ENCODE measurements around the gene NAMPT.

NAMPT gene

DNA sequence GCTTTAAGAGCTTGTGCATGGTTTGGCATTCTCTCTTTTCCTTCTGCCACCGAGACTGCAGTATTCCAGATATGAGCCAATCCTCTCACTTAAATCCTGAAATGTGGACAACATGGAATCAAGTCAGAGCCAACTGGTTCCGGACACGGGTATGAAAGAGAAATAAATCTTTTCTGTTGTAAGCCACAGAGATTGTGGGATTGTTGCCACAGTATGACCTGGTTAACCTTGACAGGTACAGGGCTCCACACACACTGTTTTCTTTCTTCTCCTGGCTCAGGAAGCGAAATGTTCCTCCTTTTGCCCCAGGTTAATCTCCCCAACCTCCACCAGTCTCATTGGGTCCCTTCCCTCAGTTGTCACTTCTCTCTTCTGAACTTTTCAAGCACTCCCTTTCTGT is 6.5 kb upstream of the NAMPT start:
- Mint-ChIP-seq H3K4me1 (peaks cover under 1% of the 10 kb centered on the region), H3K36me3 (ENCODE audit: insufficient read depth) (peaks cover 2% of the 10 kb centered on the region), H3K27ac (ENCODE audit: low read depth) (no peak overlapping the region), H3K9me3 (no peaks in the 10 kb centered on the region), H3K4me3 (no peak overlapping the region), H3K27me3 (peaks cover 10% of the 10 kb centered on the region)
- ATAC-seq (replicated peaks; ENCODE audit: extremely low read depth, poor library complexity, severe bottlenecking) (no peak), DNase-seq (ENCODE audit: low spot score in 2 of 2) (no peak)

GRCh38 chr7:106290319-106290718 is 5.5 kb upstream of the NAMPT start:
- Mint-ChIP-seq H3K4me1 (peaks cover 10% of the 10 kb centered on the region), H3K9me3 (no peaks in the 10 kb centered on the region), H3K36me3 (ENCODE audit: insufficient read depth) (peaks cover 2% of the 10 kb centered on the region), H3K4me3 (no peak overlapping the region), H3K27ac (ENCODE audit: low read depth) (no peak overlapping the region), H3K27me3 (peaks cover 10% of the 10 kb centered on the region)
- DNase-seq (ENCODE audit: low spot score in 2 of 2) = no peak
- no peak for ATAC-seq (replicated peaks; ENCODE audit: extremely low read depth, poor library complexity, severe bottlenecking)

GRCh38 chr7:106289848-106290247 is 5.1 kb upstream of the NAMPT start:
- Mint-ChIP-seq H3K9me3 (no peaks in the 10 kb centered on the region), H3K4me3 (no peak overlapping the region), H3K27me3 (peaks cover 10% of the 10 kb centered on the region), H3K36me3 (ENCODE audit: insufficient read depth) (peaks cover 3% of the 10 kb centered on the region), H3K4me1 (peaks cover 10% of the 10 kb centered on the region), H3K27ac (ENCODE audit: low read depth) (no peak overlapping the region)
- ATAC-seq (replicated peaks; ENCODE audit: extremely low read depth, poor library complexity, severe bottlenecking) (no peak), DNase-seq (ENCODE audit: low spot score in 2 of 2) (no peak)

DNA sequence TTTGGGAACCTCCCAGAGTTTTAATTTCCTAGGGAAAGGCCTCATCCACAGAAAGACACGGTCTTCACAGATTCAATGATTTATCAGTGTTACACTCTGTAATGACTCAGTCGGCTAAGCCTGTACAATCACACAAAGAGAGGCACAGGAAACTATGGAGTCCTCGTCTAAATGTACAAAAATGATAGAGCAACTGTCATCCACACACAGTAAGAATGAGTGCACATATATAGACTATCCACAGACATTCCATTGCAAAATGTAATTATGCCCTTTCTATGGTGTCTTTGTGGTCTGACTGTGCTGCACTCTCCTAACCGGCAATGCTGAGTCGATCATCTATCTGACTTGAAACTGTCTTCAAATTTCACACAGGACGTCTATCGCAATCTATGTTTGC is 3.5 kb upstream of the NAMPT start:
- ATAC-seq (replicated peaks; ENCODE audit: extremely low read depth, poor library complexity, severe bottlenecking) (no peak), DNase-seq (ENCODE audit: low spot score in 2 of 2) (no peak)
- Mint-ChIP-seq H3K27ac (ENCODE audit: low read depth) (no peak overlapping the region), H3K4me1 (peaks cover 18% of the 10 kb centered on the region), H3K36me3 (ENCODE audit: insufficient read depth) (peaks cover 12% of the 10 kb centered on the region), H3K27me3 (peaks cover 10% of the 10 kb centered on the region), H3K9me3 (no peaks in the 10 kb centered on the region), H3K4me3 (no peak overlapping the region)

GRCh38 chr7:106287786-106288185 is 3.0 kb upstream of the NAMPT start:
- H3K4me3 Mint-ChIP-seq = no peak overlapping the region
- no peak for DNase-seq (ENCODE audit: low spot score in 2 of 2)
- no peaks in the 10 kb centered on the region for H3K9me3 Mint-ChIP-seq
- peaks cover 18% of the 10 kb centered on the region for H3K4me1 Mint-ChIP-seq
- no peak for ATAC-seq (replicated peaks; ENCODE audit: extremely low read depth, poor library complexity, severe bottlenecking)
- H3K27ac Mint-ChIP-seq (ENCODE audit: low read depth) = no peak overlapping the region
- peaks cover 12% of the 10 kb centered on the region for H3K36me3 Mint-ChIP-seq (ENCODE audit: insufficient read depth)
- H3K27me3 Mint-ChIP-seq = peaks cover 10% of the 10 kb centered on the region

- peaks cover 15% of the 10 kb centered on the region for H3K36me3 Mint-ChIP-seq (ENCODE audit: insufficient read depth)
- H3K4me3 Mint-ChIP-seq = peak overlapping the region; percentile 83
- no peak for ATAC-seq (replicated peaks; ENCODE audit: extremely low read depth, poor library complexity, severe bottlenecking)
- peak overlapping the region; percentile 97 for H3K27ac Mint-ChIP-seq (ENCODE audit: low read depth)
- DNase-seq (ENCODE audit: low spot score in 2 of 2) = no peak
- no peaks in the 10 kb centered on the region for H3K9me3 Mint-ChIP-seq
- H3K4me1 Mint-ChIP-seq = peaks cover 23% of the 10 kb centered on the region
- no peaks in the 10 kb centered on the region for H3K27me3 Mint-ChIP-seq
Observed at GRCh38 chr7:106285855-106286492, 1.2 kb upstream of the NAMPT start.

DNA sequence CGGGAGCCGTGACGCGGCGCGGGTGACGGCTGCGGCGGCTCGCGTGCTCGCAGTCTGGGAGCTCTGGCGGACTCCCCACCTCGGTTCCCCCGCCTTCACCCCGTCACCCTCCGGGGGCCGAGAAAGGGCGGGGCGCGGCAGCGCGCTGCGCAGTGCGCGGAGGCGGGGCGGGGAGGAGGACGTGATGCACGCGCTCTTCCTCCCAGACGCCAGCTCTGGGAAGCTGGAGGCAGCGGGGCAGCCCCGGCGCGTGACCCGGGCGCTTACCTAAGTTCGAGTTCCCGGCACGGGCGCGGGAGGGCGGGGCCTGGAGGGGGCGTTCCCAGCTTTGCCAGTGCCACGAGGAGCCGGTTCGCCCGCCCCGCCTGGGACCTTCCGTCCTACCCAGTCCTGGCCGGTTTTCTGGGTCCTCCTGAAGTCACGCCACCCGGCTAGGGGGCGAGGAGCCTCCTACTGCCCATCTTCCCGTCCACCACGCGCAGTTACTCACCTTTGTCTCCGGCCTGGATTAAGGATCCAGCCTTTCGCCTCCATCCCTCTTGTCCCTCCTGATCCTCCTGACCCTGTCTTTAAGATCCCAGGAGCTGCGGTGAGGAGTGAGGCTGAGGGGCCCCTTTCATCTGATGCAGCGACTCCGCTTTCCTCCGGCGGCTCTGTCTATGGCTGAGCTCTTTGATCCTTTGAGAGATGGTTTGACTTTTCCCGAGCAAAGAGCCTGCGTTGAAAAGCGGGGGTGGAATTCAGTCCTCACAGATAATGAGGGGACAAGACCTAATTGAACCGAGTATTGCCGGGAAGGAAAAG is 470 bp upstream of the NAMPT start:
- no peaks in the 10 kb centered on the region for H3K9me3 Mint-ChIP-seq
- no peaks in the 10 kb centered on the region for H3K27me3 Mint-ChIP-seq
- DNase-seq (ENCODE audit: low spot score in 2 of 2) (peak; percentile 90 to 94), ATAC-seq (replicated peaks; ENCODE audit: extremely low read depth, poor library complexity, severe bottlenecking) (peak; percentile 87)
- peaks cover 23% of the 10 kb centered on the region for H3K4me1 Mint-ChIP-seq
- H3K36me3 Mint-ChIP-seq (ENCODE audit: insufficient read depth) = peaks cover 15% of the 10 kb centered on the region
- H3K27ac Mint-ChIP-seq (ENCODE audit: low read depth) = peak overlapping the region; percentile 97
- peak overlapping the region; percentile 83 for H3K4me3 Mint-ChIP-seq

- ATAC-seq (replicated peaks; ENCODE audit: extremely low read depth, poor library complexity, severe bottlenecking) (peak; percentile 30), DNase-seq (ENCODE audit: low spot score in 2 of 2) (peak; percentile 24 to 26)
- H3K9me3 Mint-ChIP-seq = no peaks in the 10 kb centered on the region
- peaks cover 33% of the 10 kb centered on the region for H3K4me1 Mint-ChIP-seq
- H3K36me3 Mint-ChIP-seq (ENCODE audit: insufficient read depth) = peaks cover 18% of the 10 kb centered on the region
- H3K4me3 Mint-ChIP-seq = peak overlapping the region; percentile 83
- no peaks in the 10 kb centered on the region for H3K27me3 Mint-ChIP-seq
- peak overlapping the region; percentile 97 for H3K27ac Mint-ChIP-seq (ENCODE audit: low read depth)
Observed at GRCh38 chr7:106283831-106284713, 711 bp downstream of the NAMPT start.

DNA sequence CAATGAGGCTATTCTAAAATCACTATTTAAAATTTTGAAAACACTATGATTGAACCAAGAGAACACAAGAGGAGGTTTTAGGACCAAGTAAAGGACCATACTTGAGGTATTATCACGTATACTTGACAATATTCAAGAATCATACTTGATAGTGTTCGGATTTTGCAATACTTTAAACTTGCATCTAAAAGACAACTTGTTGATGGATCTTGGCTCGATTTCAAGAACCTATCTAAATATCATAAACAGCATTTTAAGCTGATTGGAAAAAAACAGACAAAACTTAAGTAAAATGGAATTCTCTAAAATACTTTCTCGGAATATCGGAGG is 1.3 kb downstream of the NAMPT start:
- ATAC-seq (replicated peaks; ENCODE audit: extremely low read depth, poor library complexity, severe bottlenecking) (no peak), DNase-seq (ENCODE audit: low spot score in 2 of 2) (no peak)
- H3K27ac Mint-ChIP-seq (ENCODE audit: low read depth) = peak overlapping the region; percentile 86
- peaks cover 18% of the 10 kb centered on the region for H3K36me3 Mint-ChIP-seq (ENCODE audit: insufficient read depth)
- H3K4me3 Mint-ChIP-seq = peak overlapping the region; percentile 83
- H3K9me3 Mint-ChIP-seq = no peaks in the 10 kb centered on the region
- H3K27me3 Mint-ChIP-seq = no peaks in the 10 kb centered on the region
- H3K4me1 Mint-ChIP-seq = peaks cover 33% of the 10 kb centered on the region

DNA sequence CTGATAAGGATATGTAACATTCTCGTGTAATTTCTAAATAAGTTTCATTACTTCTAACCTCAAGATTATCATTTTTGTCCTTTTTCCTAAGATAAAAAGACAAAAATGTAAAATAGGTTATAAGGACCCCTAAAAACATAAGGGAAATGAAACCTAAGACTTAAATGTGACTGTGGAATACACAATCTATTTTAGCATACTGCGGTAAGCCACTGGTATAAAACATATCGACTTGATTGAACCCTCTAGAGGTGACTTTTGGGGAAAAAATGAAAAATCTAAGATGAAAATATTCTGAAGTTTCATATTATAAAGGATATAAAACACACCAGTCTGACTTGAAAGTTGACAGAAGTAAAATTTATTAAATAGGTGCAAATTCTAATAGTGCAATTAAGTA is 1.9 kb downstream of the NAMPT start:
- Mint-ChIP-seq H3K36me3 (ENCODE audit: insufficient read depth) (peaks cover 18% of the 10 kb centered on the region), H3K4me3 (no peak overlapping the region)

DNA sequence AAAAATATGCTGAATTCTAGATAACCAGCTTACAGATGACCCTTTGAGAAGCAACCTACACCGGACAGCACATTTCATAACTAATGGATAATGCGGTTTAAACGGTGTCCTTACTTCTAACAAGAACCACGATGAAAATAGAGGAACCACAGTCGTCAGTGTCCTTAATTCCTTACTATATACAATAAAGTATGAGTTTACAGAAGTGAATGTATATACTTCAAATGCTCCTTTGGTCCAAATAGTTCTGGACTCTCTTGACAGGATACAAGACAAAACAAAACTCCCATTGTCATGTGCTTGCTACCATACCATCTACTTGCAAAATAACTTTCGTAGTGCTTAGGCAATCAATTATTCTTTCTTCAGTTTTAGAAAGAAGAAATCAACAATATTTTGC is 2.4 kb downstream of the NAMPT start:
- H3K4me3 Mint-ChIP-seq = no peak overlapping the region
- H3K4me1 Mint-ChIP-seq = peaks cover 33% of the 10 kb centered on the region

More for the DNA sequence above, 1.9 kb downstream of the NAMPT start:
- ATAC-seq (replicated peaks; ENCODE audit: extremely low read depth, poor library complexity, severe bottlenecking) = no peak
- H3K9me3 Mint-ChIP-seq = no peaks in the 10 kb centered on the region
- DNase-seq (ENCODE audit: low spot score in 2 of 2) = no peak
- H3K4me1 Mint-ChIP-seq = peaks cover 33% of the 10 kb centered on the region
- H3K27ac Mint-ChIP-seq (ENCODE audit: low read depth) = no peak overlapping the region
- H3K27me3 Mint-ChIP-seq = no peaks in the 10 kb centered on the region

GRCh38 chr7:106281585-106282318 is 3.0 kb downstream of the NAMPT start:
- H3K27ac Mint-ChIP-seq (ENCODE audit: low read depth) = peak overlapping the region; percentile 14
- no peaks in the 10 kb centered on the region for H3K27me3 Mint-ChIP-seq
- DNase-seq (ENCODE audit: low spot score in 2 of 2) = no peak
- H3K9me3 Mint-ChIP-seq = no peaks in the 10 kb centered on the region
- H3K4me3 Mint-ChIP-seq = no peak overlapping the region
- peaks cover 19% of the 10 kb centered on the region for H3K36me3 Mint-ChIP-seq (ENCODE audit: insufficient read depth)
- peaks cover 33% of the 10 kb centered on the region for H3K4me1 Mint-ChIP-seq
- no peak for ATAC-seq (replicated peaks; ENCODE audit: extremely low read depth, poor library complexity, severe bottlenecking)

More for the DNA sequence above, 2.4 kb downstream of the NAMPT start:
- no peak for DNase-seq (ENCODE audit: low spot score in 2 of 2)
- ATAC-seq (replicated peaks; ENCODE audit: extremely low read depth, poor library complexity, severe bottlenecking) = no peak
- H3K27me3 Mint-ChIP-seq = no peaks in the 10 kb centered on the region
- H3K9me3 Mint-ChIP-seq = no peaks in the 10 kb centered on the region
- H3K27ac Mint-ChIP-seq (ENCODE audit: low read depth) = no peak overlapping the region
- H3K36me3 Mint-ChIP-seq (ENCODE audit: insufficient read depth) = peaks cover 18% of the 10 kb centered on the region
